ENCODE results near the gene PDZRN3. TPM values are rescaled to one million over a fixed set of nuclear protein-coding genes. Genes with fewer than 3 reads are reported as not detected.

PDZRN3 gene
- total and polyA plus RNA-seq, 7 experiments from 2014 or later: not detected

DNA sequence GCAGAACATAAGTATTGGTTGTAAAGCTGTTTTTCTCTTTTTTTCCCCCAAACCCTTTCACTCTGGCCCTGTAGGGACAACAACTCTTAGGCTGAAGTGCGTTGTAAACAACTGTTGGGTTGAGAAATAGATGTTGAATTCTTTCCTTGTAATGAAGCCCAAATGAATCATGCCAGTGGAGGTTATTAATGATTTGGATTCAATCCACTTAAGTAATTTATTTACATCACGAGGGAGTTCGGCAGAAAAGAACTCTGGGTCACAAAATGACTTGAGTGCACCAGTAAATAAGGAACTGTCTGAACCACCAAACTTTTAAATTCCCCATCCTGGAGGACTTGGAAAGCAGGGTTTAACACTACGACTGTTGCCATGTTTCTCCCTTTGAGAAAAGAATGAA is 218.9 kb downstream of the PDZRN3 start:
- H3K27ac ChIP-seq (ENCODE audit: low read depth, low read length): no peak overlapping the region
- Mint-ChIP-seq H3K27ac (no peak overlapping the region), H3K4me3 (no peak overlapping the region), H3K27me3 (peaks cover 0 to 17% (median 7%) of the 10 kb centered on the region in 5 donors), H3K36me3 (no peaks in the 10 kb centered on the region), H3K9me3 (peaks cover 0 to 3% (median 0%) of the 10 kb centered on the region in 11 donors), H3K4me1 (peaks cover 0 to 4% (median 0%) of the 10 kb centered on the region in 7 donors)
- H3K27me3 ChIP-seq (ENCODE audit: control insufficient read depth in 2 of 2, insufficient read depth in 2 of 2, low read length in 2 of 2): no peaks in the 10 kb centered on the region
- no peak for ATAC-seq
- CTCF ChIA-PET: no interaction called here
- DNase-seq: no peak
- intact Hi-C loops (cut with micrococcal nuclease): no loop called here
- no peak overlapping the region for H3K4me3 ChIP-seq (ENCODE audit: low read length)
- POLR2A ChIA-PET: no interaction called here
- H3K36me3 ChIP-seq (ENCODE audit: control insufficient read depth in 2 of 3, insufficient read depth in 3 of 3, low read length in 3 of 3): no peaks in the 10 kb centered on the region
- H3K4me1 ChIP-seq (ENCODE audit: control insufficient read depth in 2 of 2, insufficient read depth in 2 of 2, low read length in 2 of 2): no peaks in the 10 kb centered on the region
- H3K9me3 ChIP-seq (ENCODE audit: control insufficient read depth in 2 of 3, low read length in 3 of 3): no peaks in the 10 kb centered on the region

DNA sequence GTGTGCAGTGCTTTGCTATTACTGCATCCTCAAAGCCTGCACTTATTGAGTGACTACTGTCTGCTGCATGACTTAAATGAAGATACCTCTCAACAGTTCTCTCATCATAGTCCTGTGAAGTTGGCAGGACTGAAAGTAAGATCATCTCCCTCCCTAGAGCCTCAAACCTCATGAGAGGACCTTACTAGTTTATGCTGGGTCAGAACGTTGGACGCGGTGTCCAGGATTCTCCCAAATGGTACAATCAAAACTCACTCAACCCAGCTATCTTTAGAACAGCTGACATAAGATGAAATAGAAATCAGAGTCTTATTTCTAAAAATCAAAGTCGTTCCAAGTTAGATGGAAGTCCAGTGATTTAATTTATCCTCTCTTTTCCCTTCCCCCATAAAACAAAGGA is 219.7 kb downstream of the PDZRN3 start:
- Histone ChIP-seq H3K4me1 (ENCODE audit: control insufficient read depth in 2 of 2, insufficient read depth in 2 of 2, low read length in 2 of 2) (no peaks in the 10 kb centered on the region), H3K36me3 (ENCODE audit: control insufficient read depth in 2 of 3, insufficient read depth in 3 of 3, low read length in 3 of 3) (no peaks in the 10 kb centered on the region), H3K27ac (ENCODE audit: low read depth, low read length) (no peak overlapping the region), H3K27me3 (ENCODE audit: control insufficient read depth in 2 of 2, insufficient read depth in 2 of 2, low read length in 2 of 2) (no peaks in the 10 kb centered on the region), H3K4me3 (ENCODE audit: low read length) (no peak overlapping the region), H3K9me3 (ENCODE audit: control insufficient read depth in 2 of 3, low read length in 3 of 3) (no peaks in the 10 kb centered on the region)
- ATAC-seq (no peak), DNase-seq (no peak)
- intact Hi-C loops (cut with micrococcal nuclease): no loop called here
- Mint-ChIP-seq H3K27me3 (peaks cover 0 to 16% (median 4%) of the 10 kb centered on the region in 5 donors), H3K4me1 (peaks cover 0 to 4% (median 0%) of the 10 kb centered on the region in 7 donors), H3K27ac (no peak overlapping the region), H3K36me3 (no peaks in the 10 kb centered on the region), H3K4me3 (no peak overlapping the region), H3K9me3 (peaks cover 0 to 3% (median 0%) of the 10 kb centered on the region in 11 donors)
- POLR2A ChIA-PET: no interaction called here
- CTCF ChIA-PET: no interaction called here

DNA sequence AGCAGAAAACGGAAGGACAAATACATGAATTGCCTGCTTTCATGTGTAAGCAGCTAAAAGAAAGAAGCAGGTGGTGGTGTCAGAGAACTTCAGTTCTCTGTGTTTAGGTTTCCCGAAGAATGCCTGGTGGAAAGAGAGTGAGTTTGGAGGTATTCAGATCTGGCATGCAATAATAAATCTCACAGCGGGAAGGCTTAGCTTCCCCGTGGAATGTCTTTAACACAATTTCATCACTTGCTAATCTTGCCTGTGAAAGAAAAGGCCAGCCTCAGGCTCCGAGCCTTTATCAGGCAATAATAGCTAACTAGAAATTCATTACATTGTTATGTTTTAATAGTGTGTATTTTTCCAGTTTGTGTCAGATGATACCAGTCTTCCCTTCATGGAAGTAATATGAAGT is 220.3 kb downstream of the PDZRN3 start:
- intact Hi-C loops (cut with micrococcal nuclease): no loop called here

DNA sequence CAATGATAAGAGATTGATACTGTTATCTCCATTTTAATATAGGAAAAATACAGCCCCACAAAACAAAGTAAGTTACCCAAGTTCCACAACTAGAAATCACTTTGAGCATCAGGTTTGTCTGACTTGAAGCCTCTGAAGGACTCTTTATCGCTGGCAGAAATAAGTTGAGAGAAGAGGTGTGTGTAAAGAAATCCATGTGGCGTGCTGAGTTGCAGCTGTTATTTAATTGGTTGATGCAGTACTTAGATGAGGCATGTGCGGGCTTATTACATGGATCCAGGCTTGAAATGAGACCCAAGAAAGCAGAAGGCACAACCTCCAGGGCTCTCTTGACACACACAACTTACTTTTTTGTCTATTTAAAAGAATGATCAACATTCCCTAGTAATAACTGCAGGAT is 221.3 kb downstream of the PDZRN3 start:
- peaks cover 0 to 3% (median 0%) of the 10 kb centered on the region in 11 donors for H3K9me3 Mint-ChIP-seq
- Histone ChIP-seq H3K36me3 (ENCODE audit: control insufficient read depth in 2 of 3, insufficient read depth in 3 of 3, low read length in 3 of 3) (no peaks in the 10 kb centered on the region), H3K4me3 (ENCODE audit: low read length) (no peak overlapping the region), H3K27ac (ENCODE audit: low read depth, low read length) (no peak overlapping the region), H3K27me3 (ENCODE audit: control insufficient read depth in 2 of 2, insufficient read depth in 2 of 2, low read length in 2 of 2) (no peaks in the 10 kb centered on the region), H3K4me1 (ENCODE audit: control insufficient read depth in 2 of 2, insufficient read depth in 2 of 2, low read length in 2 of 2) (no peaks in the 10 kb centered on the region), H3K9me3 (ENCODE audit: control insufficient read depth in 2 of 3, low read length in 3 of 3) (no peaks in the 10 kb centered on the region)
- H3K4me3 Mint-ChIP-seq: no peak overlapping the region
- H3K36me3 Mint-ChIP-seq: no peaks in the 10 kb centered on the region
- CTCF ChIA-PET: no interaction called here
- no peak for DNase-seq
- ATAC-seq: no peak
- POLR2A ChIA-PET: no interaction called here
- no peak overlapping the region for H3K27ac Mint-ChIP-seq
- H3K27me3 Mint-ChIP-seq: peaks cover 0 to 19% (median 4%) of the 10 kb centered on the region in 5 donors
- intact Hi-C loops (cut with micrococcal nuclease): no loop called here
- H3K4me1 Mint-ChIP-seq: peaks cover 0 to 4% (median 0%) of the 10 kb centered on the region in 7 donors

More for the DNA sequence above, 220.3 kb downstream of the PDZRN3 start:
- Mint-ChIP-seq H3K27me3 (peaks cover 0 to 12% (median 4%) of the 10 kb centered on the region in 5 donors), H3K4me1 (peaks cover 0 to 4% (median 0%) of the 10 kb centered on the region in 7 donors), H3K9me3 (peaks cover 0 to 3% (median 0%) of the 10 kb centered on the region in 11 donors), H3K27ac (no peak overlapping the region), H3K36me3 (no peaks in the 10 kb centered on the region), H3K4me3 (no peak overlapping the region)
- ATAC-seq (no peak), DNase-seq (no peak)
- Histone ChIP-seq H3K4me1 (ENCODE audit: control insufficient read depth in 2 of 2, insufficient read depth in 2 of 2, low read length in 2 of 2) (no peaks in the 10 kb centered on the region), H3K36me3 (ENCODE audit: control insufficient read depth in 2 of 3, insufficient read depth in 3 of 3, low read length in 3 of 3) (no peaks in the 10 kb centered on the region), H3K9me3 (ENCODE audit: control insufficient read depth in 2 of 3, low read length in 3 of 3) (no peaks in the 10 kb centered on the region), H3K27ac (ENCODE audit: low read depth, low read length) (no peak overlapping the region), H3K27me3 (ENCODE audit: control insufficient read depth in 2 of 2, insufficient read depth in 2 of 2, low read length in 2 of 2) (no peaks in the 10 kb centered on the region), H3K4me3 (ENCODE audit: low read length) (no peak overlapping the region)
- ChIA-PET POLR2A (no interaction called here), CTCF (no interaction called here)

DNA sequence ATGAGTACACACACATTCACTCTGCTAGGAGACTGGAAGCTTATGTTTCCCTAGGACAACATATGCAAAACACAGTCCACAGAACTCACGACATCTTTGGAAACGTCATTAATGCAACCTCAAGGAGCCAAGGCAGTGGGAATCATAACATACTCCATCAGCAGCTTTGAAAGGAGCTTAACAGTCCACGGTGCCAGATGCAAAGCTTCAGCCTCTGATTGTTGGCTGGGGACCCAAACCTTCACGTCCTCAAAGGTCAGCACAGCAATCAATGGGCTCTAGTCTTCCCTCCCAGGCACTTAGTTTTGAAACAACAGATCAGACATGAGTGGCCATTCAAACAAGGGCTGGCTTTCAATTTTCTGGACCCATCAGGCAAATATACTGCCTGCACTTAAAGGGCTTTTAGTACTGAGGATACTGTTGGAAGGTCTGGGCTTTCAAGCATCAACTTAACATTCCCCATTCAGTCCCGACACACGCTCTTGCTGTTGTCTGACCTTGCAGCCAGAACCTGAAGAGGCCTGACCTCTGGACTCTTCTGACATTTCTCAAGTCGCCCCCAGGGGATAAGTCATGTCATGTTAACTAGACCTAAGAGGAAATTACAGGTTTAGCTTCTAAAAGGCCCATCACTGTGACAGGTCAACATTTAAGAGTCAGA is 223.0 kb downstream of the PDZRN3 start:
- DNase-seq (no peak), ATAC-seq (no peak)
- H3K27ac ChIP-seq (ENCODE audit: low read depth, low read length): no peak overlapping the region
- no peaks in the 10 kb centered on the region for H3K27me3 ChIP-seq (ENCODE audit: control insufficient read depth in 2 of 2, insufficient read depth in 2 of 2, low read length in 2 of 2)
- no peaks in the 10 kb centered on the region for H3K9me3 ChIP-seq (ENCODE audit: control insufficient read depth in 2 of 3, low read length in 3 of 3)
- POLR2A ChIA-PET: no interaction called here
- H3K4me1 ChIP-seq (ENCODE audit: control insufficient read depth in 2 of 2, insufficient read depth in 2 of 2, low read length in 2 of 2): no peaks in the 10 kb centered on the region
- Mint-ChIP-seq H3K9me3 (peaks cover 0 to 3% (median 0%) of the 10 kb centered on the region in 11 donors), H3K36me3 (no peaks in the 10 kb centered on the region), H3K4me3 (no peak overlapping the region), H3K27ac (no peak overlapping the region), H3K27me3 (peaks cover 0 to 17% (median 3%) of the 10 kb centered on the region in 5 donors), H3K4me1 (peaks cover 0 to 4% (median 0%) of the 10 kb centered on the region in 7 donors)
- CTCF ChIA-PET: no interaction called here
- H3K36me3 ChIP-seq (ENCODE audit: control insufficient read depth in 2 of 3, insufficient read depth in 3 of 3, low read length in 3 of 3): no peaks in the 10 kb centered on the region
- intact Hi-C loops (cut with micrococcal nuclease): no loop called here
- no peak overlapping the region for H3K4me3 ChIP-seq (ENCODE audit: low read length)

DNA sequence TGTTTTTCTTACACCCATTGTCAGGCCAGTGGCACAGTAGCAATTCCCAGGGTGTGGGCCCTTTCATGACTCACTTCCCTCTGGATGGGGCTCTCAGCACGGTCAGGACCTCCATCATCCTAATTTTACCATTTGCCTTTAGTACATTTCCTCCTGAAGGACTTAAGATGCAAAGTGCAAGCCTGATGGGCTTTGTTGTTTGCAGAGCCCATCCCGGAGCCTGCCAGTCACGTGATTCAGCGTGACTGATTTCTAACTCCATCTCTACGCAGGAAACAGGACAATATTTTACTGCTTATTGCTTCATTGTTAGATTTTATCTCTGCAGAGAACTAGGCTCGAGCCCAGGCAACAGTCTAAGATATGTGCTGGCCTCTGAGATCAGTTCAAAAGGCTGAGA is 223.7 kb downstream of the PDZRN3 start:
- Mint-ChIP-seq H3K4me3 (no peak overlapping the region), H3K27ac (no peak overlapping the region), H3K36me3 (no peaks in the 10 kb centered on the region), H3K27me3 (peaks cover 0 to 14% (median 3%) of the 10 kb centered on the region in 5 donors), H3K9me3 (peaks cover 0 to 3% (median 0%) of the 10 kb centered on the region in 11 donors), H3K4me1 (peaks cover 0 to 4% (median 0%) of the 10 kb centered on the region in 7 donors)
- no peak for DNase-seq
- no peaks in the 10 kb centered on the region for H3K27me3 ChIP-seq (ENCODE audit: control insufficient read depth in 2 of 2, insufficient read depth in 2 of 2, low read length in 2 of 2)
- no peak overlapping the region for H3K27ac ChIP-seq (ENCODE audit: low read depth, low read length)
- CTCF ChIA-PET: no interaction called here
- ATAC-seq: no peak
- H3K4me1 ChIP-seq (ENCODE audit: control insufficient read depth in 2 of 2, insufficient read depth in 2 of 2, low read length in 2 of 2): no peaks in the 10 kb centered on the region
- no peaks in the 10 kb centered on the region for H3K9me3 ChIP-seq (ENCODE audit: control insufficient read depth in 2 of 3, low read length in 3 of 3)
- POLR2A ChIA-PET: no interaction called here
- H3K4me3 ChIP-seq (ENCODE audit: low read length): no peak overlapping the region
- no peaks in the 10 kb centered on the region for H3K36me3 ChIP-seq (ENCODE audit: control insufficient read depth in 2 of 3, insufficient read depth in 3 of 3, low read length in 3 of 3)
- intact Hi-C loops (cut with micrococcal nuclease): no loop called here

DNA sequence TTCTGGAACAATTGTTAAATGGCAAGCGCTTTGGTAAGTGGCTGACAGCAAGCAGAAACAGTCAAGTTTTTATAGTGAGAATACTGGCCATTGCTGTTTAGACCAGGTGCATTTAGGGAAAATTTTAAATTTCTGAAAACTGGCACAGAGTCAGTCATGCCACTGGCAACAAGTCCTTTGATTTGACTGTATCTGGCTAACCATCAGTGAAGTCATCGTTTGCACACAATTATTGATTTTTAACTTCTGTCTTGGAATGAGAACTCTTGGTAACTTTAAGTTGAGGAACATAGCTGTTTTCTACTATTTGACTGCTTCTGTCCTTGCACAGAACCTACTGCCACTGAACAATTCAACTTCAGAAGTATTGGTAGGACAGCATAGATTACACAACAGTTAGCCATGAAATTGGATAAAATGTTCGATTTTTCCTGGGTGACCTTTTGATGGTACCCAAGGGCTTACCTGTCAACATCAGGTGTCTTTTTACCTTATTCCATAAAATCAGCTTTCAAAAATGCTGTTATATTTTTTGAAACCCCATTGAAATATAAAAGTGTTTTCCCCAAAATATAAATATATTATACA is 225.0 kb downstream of the PDZRN3 start:
- no peaks in the 10 kb centered on the region for H3K4me1 ChIP-seq (ENCODE audit: control insufficient read depth in 2 of 2, insufficient read depth in 2 of 2, low read length in 2 of 2)
- no peaks in the 10 kb centered on the region for H3K36me3 ChIP-seq (ENCODE audit: control insufficient read depth in 2 of 3, insufficient read depth in 3 of 3, low read length in 3 of 3)
- no peaks in the 10 kb centered on the region for H3K9me3 ChIP-seq (ENCODE audit: control insufficient read depth in 2 of 3, low read length in 3 of 3)
- ATAC-seq: no peak
- Mint-ChIP-seq H3K27me3 (peaks cover 0 to 9% (median 3%) of the 10 kb centered on the region in 5 donors), H3K36me3 (no peaks in the 10 kb centered on the region), H3K9me3 (peaks cover 0 to 3% (median 0%) of the 10 kb centered on the region in 11 donors), H3K27ac (no peak overlapping the region), H3K4me3 (no peak overlapping the region), H3K4me1 (peaks cover 0 to 4% (median 0%) of the 10 kb centered on the region in 7 donors)
- POLR2A ChIA-PET: no interaction called here
- no peak for DNase-seq
- intact Hi-C loops (cut with micrococcal nuclease): no loop called here
- H3K4me3 ChIP-seq (ENCODE audit: low read length): no peak overlapping the region
- no peak overlapping the region for H3K27ac ChIP-seq (ENCODE audit: low read depth, low read length)
- no peaks in the 10 kb centered on the region for H3K27me3 ChIP-seq (ENCODE audit: control insufficient read depth in 2 of 2, insufficient read depth in 2 of 2, low read length in 2 of 2)
- CTCF ChIA-PET: no interaction called here

All from naive thymus-derived CD4-positive, alpha-beta T cell (primary cell).